Stimulated activated CD8-positive, alpha-beta memory T cell treated with anti-CD3 and anti-CD28 coated beads, Interleukin-15, amount 100 ng/mL, for 4 hours (primary cell): Measurements from ENCODE around the gene H2BK1.

Experiments
- DNase-seq, 2 donors: peaks; one replicate each; pipeline ENCODE4 v3.0.0-alpha.2; 2020; ENCODE audit warnings: low read depth in 2 of 2

The H2BK1 gene

GRCh38 chr7:151179287-151179860 is 30.9 kb downstream of the H2BK1 start:
- no peak for DNase-seq

DNA sequence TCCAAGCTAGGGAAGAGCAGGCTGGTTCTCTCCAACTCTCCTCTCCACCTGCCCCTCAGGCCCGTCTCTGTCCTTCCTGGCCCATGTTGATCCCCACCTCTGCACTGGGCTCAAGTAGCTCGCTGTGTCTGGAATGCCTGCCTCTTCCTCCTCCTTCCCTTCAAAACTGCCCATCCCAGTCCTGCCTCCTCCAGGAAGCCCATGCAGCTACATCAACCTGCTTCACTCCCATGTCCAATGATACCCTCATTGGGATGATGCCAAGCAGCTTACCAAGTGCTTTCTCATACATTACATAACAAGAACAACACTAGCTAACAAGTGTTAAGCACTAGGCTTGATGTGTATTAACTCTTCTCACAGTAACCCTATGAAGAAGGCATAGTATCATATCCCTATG is 31.5 kb downstream of the H2BK1 start:
- no peak for DNase-seq

DNA sequence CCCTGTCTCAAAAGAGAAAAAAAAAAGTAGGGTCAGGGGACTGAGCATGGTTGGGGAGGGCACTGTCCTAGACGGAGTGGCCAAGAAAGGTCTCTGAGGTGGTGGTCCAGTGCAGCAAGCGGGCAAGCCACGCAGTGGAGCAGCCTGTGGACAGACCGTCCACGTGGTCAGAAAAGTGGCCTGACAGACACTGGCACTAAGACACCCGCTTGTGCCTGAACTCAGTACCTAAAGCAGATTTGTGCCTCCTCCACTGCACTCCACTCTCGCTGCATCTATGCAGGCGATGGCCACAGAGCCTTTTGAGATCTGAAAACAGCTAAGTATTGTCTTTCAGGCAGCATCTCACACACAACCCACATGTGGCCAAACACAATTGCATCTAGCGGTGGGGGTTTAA is 32.1 kb downstream of the H2BK1 start:
- DNase-seq: no peak

GRCh38 chr7:151177310-151177709 is 33.0 kb downstream of the H2BK1 start:
- DNase-seq: no peak

- no peak for DNase-seq
These were observed 33.9 kb downstream of the H2BK1 start for GRCh38 chr7:151176401-151176800.

DNA sequence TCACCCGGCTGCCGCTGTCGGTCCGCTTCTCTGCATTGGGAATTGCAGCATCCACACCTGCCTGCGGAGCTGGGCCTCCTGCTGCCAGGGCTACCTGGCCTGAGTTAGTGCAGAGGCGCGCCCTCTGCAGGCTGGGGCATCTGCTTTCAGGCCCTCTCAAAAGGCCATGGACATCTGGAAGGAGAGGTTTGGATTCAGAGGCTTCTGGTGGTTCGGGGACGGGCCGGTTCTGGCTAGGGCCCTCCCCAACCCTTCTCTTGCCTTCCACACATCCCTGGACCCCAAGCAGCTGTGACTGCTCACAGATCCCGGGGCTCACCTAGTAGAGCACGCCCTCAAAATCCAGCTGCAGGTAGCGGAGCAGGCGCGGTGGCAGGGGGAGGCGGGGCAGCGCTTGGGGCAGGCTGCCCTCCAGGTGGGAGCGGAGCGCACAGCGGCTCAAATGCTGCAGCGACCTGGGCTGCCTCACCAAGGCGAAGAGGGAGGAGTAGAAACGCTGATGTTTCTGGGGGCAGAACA is 34.4 kb downstream of the H2BK1 start:
- no peak for DNase-seq

- DNase-seq: no peak
These were observed 35.1 kb downstream of the H2BK1 start for GRCh38 chr7:151175047-151175792.

GRCh38 chr7:151174246-151175046 is 35.8 kb downstream of the H2BK1 start:
- DNase-seq: no peak

DNA sequence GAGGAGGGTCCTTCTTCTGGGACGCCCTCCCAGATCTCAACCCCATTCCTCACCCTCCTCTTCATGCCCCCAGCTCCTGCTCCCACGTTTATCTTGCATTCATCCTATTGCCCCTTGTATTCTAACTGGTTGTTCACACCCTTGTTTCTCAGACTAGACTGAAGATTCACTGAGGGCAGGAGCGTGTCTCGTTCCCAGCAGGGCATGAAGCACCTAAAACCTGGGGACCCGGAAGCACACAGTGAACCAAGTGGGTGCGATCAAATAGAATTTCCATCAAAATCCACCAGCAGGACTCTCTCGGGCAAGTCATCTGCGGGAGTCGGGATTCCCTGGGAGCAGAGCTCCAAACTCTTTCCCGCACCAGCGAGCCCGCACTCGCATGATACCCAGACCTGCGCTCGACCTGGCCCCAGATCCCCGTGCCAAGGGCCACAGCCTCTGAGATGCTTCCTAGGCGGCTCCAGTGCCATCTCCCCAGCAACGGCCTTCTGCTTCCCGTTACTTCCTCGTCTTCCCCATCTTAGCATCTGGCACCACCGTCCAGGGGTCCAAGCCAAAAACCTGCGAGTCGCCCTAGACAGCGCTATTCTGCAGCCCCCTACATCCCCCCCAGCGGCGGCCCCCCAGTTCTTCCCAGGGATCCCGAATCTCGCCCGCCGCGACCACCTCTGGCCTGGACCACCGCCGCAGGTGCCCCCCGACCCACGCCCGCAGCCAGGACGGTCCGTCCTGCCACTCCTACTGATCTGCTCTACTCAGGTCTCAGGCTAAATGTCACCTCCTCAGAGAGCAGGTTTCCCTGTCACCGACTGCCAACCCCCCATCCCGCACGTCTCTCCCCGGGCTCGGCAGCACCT is 36.7 kb downstream of the H2BK1 start:
- no peak for DNase-seq

DNA sequence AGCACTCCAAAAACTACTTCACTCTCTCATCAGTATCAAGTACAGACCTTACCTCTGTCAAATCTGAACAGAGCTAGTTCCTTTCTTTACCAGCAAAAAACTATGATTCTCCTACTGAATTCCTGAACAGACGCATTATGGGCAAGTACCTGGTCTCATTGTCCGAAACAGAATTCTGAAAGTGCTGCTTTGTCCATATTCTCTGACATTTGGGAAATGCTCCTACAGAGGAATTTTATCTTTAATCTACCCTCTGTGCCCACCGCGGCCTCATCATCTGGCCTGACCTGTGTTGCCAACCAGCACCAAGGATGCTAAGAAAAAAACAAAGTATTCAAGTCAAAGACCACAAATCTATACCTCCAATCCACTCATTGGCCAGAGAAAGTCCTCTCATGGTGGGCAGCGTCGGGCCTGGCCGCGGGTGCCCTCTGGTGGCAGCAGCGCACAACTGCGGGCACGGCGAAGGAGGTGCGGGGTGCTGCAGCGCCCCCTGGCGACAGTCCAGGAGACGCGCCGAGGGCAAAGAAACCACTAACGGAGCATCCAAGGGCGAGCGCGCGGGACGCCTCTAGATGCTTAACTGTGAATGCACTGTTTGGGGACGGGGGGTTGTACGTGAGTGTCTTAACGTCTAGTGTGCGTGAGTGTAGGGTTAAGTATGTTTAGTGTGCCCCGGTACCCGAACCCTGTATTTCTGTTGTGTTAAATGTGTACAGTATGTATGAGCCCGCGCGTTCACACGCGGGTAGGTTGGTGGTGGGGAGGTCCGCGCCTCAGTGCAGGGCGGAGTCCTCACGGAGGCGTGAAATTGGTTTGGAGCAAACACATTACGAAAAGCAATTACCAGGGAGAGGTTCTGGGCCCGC is 37.8 kb downstream of the H2BK1 start:
- DNase-seq: peak; percentile 41 to 54

GRCh38 chr7:151168787-151169162 is 41.5 kb downstream of the H2BK1 start:
- no peak for DNase-seq

GRCh38 chr7:151168003-151168786 is 42.1 kb downstream of the H2BK1 start:
- peak in 1 of 2 donors; percentile 32 for DNase-seq

DNA sequence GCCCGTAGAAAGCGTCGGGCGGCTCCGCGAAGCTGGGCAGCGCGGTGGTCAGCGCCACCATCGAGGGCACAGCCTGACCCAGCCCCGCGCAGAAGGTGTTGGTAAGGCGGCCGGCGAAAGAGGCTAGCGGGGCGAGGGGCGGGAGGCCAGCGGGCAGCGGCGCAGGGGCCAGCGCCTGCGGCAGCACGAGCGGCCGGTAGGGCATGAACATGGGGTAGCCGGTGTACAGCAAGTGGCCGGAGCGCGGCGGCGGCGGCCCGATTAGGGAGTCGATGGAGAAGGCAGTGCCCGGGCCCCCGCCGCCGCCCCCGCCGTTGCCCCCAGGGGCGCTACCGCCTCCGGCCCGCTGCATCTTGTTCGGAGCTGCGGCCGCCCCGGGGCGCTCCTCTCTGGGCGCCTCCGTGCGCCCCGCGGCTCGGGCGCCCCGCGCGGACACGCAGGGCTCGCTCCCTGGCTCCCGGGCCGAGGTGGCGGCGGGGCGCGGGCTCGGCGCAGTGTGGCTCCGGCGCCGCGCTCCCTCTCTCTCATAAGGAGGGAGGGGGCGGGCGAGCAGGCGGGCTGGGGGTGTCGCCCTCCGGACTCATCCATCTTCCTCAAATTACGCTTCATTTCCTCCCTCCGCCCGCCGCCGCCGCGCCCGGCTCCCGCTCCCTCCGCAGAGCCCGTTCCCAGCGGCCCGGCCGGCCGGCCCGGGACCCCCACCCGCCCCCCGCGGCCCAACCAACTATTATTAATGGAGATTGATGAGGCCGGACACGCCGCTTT is 42.9 kb downstream of the H2BK1 start, which contains the start of gene GBX1:
TSS of gene GBX1 (minus strand) at position 498 of the 765 bp plus-strand sequence. CDS start at position 352, 146 bp downstream.
- no peak for DNase-seq

- no peak for DNase-seq
These were observed 43.6 kb downstream of the H2BK1 start for GRCh38 chr7:151166629-151167196.

GRCh38 chr7:151161757-151162156 is 48.5 kb downstream of the H2BK1 start:
- no peak for DNase-seq
